Heart left ventricle (tissue), 16 donors: Measurements from ENCODE around the gene TGFBR3. TPM values are rescaled to one million over a fixed set of nuclear protein-coding genes. Genes with fewer than 3 reads are reported as not detected.

Experiments
- ATAC-seq, 4 donors: fragments of 200-7000 bp; cut with Tn5 transposase; one replicate each; pipeline ENCODE4 v1.9.1; 2020 to 2022; ENCODE audit warnings: moderate library complexity in 4 of 4, mild to moderate bottlenecking in 3 of 4, moderate number of reproducible peaks in 1 of 4
- DNase-seq, 5 donors: peaks; one replicate each; pipeline ENCODE4 v3.0.0-alpha.2; 2020
- H3K27ac ChIP-seq, 12 donors: fragments of 200-600 bp; sonication (generic) in 4 of 12; one replicate each; pipeline versions ENCODE4 v1.5.0 to v1.8.0; 2016 to 2022; ENCODE audit warnings: mild to moderate bottlenecking in 2 of 12
- H3K27me3 ChIP-seq, 9 donors: fragments of 200-600 bp; sonication (generic) in 2 of 9; one replicate each; pipeline versions ENCODE4 v1.5.1 to v1.8.0; 2016 to 2022; ENCODE audit warnings: mild to moderate bottlenecking in 3 of 9
- H3K36me3 ChIP-seq, 9 donors: fragments of 200-600 bp; sonication (generic) in 2 of 9; one replicate each; pipeline versions ENCODE4 v1.5.0 to v1.8.0; 2018 to 2022; ENCODE audit warnings: mild to moderate bottlenecking in 2 of 9
- H3K4me1 ChIP-seq, 12 donors: fragments of 200-600 bp; sonication (generic) in 4 of 12; one replicate each; pipeline versions ENCODE4 v1.5.0 to v1.8.0; 2016 to 2022; ENCODE audit warnings: mild to moderate bottlenecking in 3 of 12
- H3K4me3 ChIP-seq, 12 donors: fragments of 200-600 bp; sonication (generic) in 4 of 12; one replicate each; pipeline versions ENCODE4 v1.5.0 to v1.8.0; 2017 to 2022; ENCODE audit warnings: mild to moderate bottlenecking in 9 of 12, moderate library complexity in 4 of 12
- H3K9me3 ChIP-seq, 12 donors: fragments of 200-600 bp; sonication (generic) in 4 of 12; one replicate each; pipeline versions ENCODE4 v1.5.0 to v1.8.0; 2016 to 2022; ENCODE audit warnings: mild to moderate bottlenecking in 1 of 12
- CTCF ChIP-seq, 12 donors: fragments of 200-600 bp; sonication (generic) in 4 of 12; IDR thresholded peaks; one replicate each; pipeline versions ENCODE4 v1.5.0 to v1.8.0; 2018 to 2022; ENCODE audit warnings: antibody characterized with exemption in 12 of 12, mild to moderate bottlenecking in 5 of 12
- POLR2A ChIP-seq, 2 donors: fragments of 450-650 bp; IDR thresholded peaks; one replicate each; pipeline ENCODE4 v1.6.1; 2017; ENCODE audit warnings: antibody characterized with exemption in 2 of 2, mild to moderate bottlenecking in 2 of 2, moderate library complexity in 2 of 2
- WGBS, 4 donors: extraction: QIAGEN DNeasy Blood & Tissue Kit in 2 of 4; methylation state at CpG; one replicate each; pipeline versions ENCODE4 v1.1.5 to v1.1.7; 2013 to 2018; 5-methylcytosine and 5-hydroxymethylcytosine counted together
- intact Hi-C, 10 donors: fragments of 100-400 bp; cut with DNase I; formaldehyde crosslinking; loops; one replicate each; pipeline versions ENCODE4 v1.11.1 to v1.14.2; 2022
- polyA plus RNA-seq, 2 donors: library from polyadenylated mRNA; stranded (reverse); fragments of 200-250 nt; gene quantifications; one replicate each; pipeline ENCODE4 v1.2.3, GENCODE V29; 2013
- total RNA-seq, 9 donors: library from RNA; depleted of rRNA in 2 of 9; stranded (reverse); fragments of >200 nt in 2 of 9; fragmentation: NEBNext Ultra II Directional in 3 of 9; extraction: Animal tissue kit (Norgen Biotek cat#: 25700) in 3 of 9; gene quantifications; one replicate each; pipeline versions ENCODE4 v1.1.0 to v1.2.4, GENCODE V29; 2016 to 2023
- donor health status: ischemic (EF 13 %, LVEDD 7.1; RV severe dilation, severe dysfunction).
- donor health status: healthy with polysubstance abuse.
- donor health status: DM: no; HTN: yes; CAD: no.
- donor health status: DM: no; HTN: no; CAD: no.
- donor health status: ischemic (EF 25% LVEDD 6.9; RV normal size, moderate dysfunction).
- donor health status: ischemic (EF 25% LVEDD 5.7; RV mildly dilated, moderate dysfunction).
- donor health status: healthy.
- donor health status: DM: yes; HTN: yes; CAD: no.
- donor health status: ischemic (EF 35%, LVEDD 5.7; RV mildly dilated, moderate dysfunction).
- donor health status: nonischemic (EF 11% LVEDD 7.7; RV severe dilation, severe dysfunction).
- donor health status: DM: yes; HTN: yes; CAD: no.
- donor health status: PGD.
- donor health status: ischemic (EF 29% LVEDD 5.4; RV normal size, mild dysfunction).
- donor health status: nonischemic (EF 23%, LVEDD 6.1; RV moderate dilation, normal function).

Gene TGFBR3
- total and polyA plus RNA-seq, 11 donors = 6.9 to 51.8 (median 22.7) TPM

GRCh38 chr1:91725989-91726721, 159.8 kb downstream of the TGFBR3 start:
- no peaks in the 10 kb centered on the region for H3K27me3 ChIP-seq
- 36 to 45% (median 40%) methylated on average over 7 of the region's 7 CpGs for WGBS, 4 donors
- intact Hi-C loops = loop anchor here in 1 of 10 donors (10.0 kb wide), 1 partner anchor 61 kb away; no protein-coding TSS in a partner anchor
- peaks cover 0 to 31% (median 6%) of the 10 kb centered on the region in 9 donors for H3K36me3 ChIP-seq
- DNase-seq (no peak), ATAC-seq (peak; percentile 83 to 94 (median 88))
- H3K4me3 ChIP-seq = no peak overlapping the region
- H3K4me1 ChIP-seq = peaks cover 0 to 59% (median 36%) of the 10 kb centered on the region in 12 donors
- no peak for TF ChIP-seq CTCF (IDR thresholded peaks at IDR 0.05)
- peak overlapping the region; percentile 55 to 92 (median 78) for H3K27ac ChIP-seq
- no peaks in the 10 kb centered on the region for H3K9me3 ChIP-seq

GRCh38 chr1:91725618-91725988, 160.3 kb downstream of the TGFBR3 start:
- Histone ChIP-seq H3K27ac (peak overlapping the region; percentile 53 to 92 (median 78)), H3K27me3 (no peaks in the 10 kb centered on the region), H3K4me3 (no peak overlapping the region), H3K4me1 (peaks cover 0 to 53% (median 31%) of the 10 kb centered on the region in 12 donors), H3K36me3 (peaks cover 0 to 37% (median 6%) of the 10 kb centered on the region in 9 donors), H3K9me3 (no peaks in the 10 kb centered on the region)
- no peak for DNase-seq
- peak in 2 of 4 donors; percentile 3 to 4 for ATAC-seq
- 0 to 47% (median 35%) methylated on average over 1 of the region's 1 CpG for whole genome bisulfite sequencing, 4 donors
- intact Hi-C loops = loop anchor here in 1 of 10 donors (10.0 kb wide), 1 partner anchor 61 kb away; no protein-coding TSS in a partner anchor
- TF ChIP-seq POLR2A (IDR thresholded peaks at IDR 0.05) (no peak), CTCF (IDR thresholded peaks at IDR 0.05) (no peak)

GRCh38 chr1:91724644-91725043, 161.3 kb downstream of the TGFBR3 start:
- Histone ChIP-seq H3K4me3 (no peak overlapping the region), H3K4me1 (peaks cover 0 to 47% (median 30%) of the 10 kb centered on the region in 12 donors), H3K27me3 (no peaks in the 10 kb centered on the region), H3K36me3 (peaks cover 0 to 42% (median 13%) of the 10 kb centered on the region in 9 donors), H3K9me3 (no peaks in the 10 kb centered on the region), H3K27ac (peak overlapping the region in 5 of 12 donors; percentile 70 to 92 (median 80))
- ATAC-seq (no peak), DNase-seq (no peak)
- WGBS, 4 donors = 85 to 98% (median 97%) methylated on average over 2 of the region's 2 CpGs
- intact Hi-C loops = loop anchor here in 1 of 10 donors (10.0 kb wide), 1 partner anchor 60 kb away; no protein-coding TSS in a partner anchor
- TF ChIP-seq CTCF (IDR thresholded peaks at IDR 0.05) (no peak), POLR2A (IDR thresholded peaks at IDR 0.05) (no peak)

GRCh38 chr1:91724231-91724630, 161.7 kb downstream of the TGFBR3 start:
- ATAC-seq = no peak
- H3K27me3 ChIP-seq = no peaks in the 10 kb centered on the region
- no peak overlapping the region for H3K4me3 ChIP-seq
- no peaks in the 10 kb centered on the region for H3K9me3 ChIP-seq
- H3K4me1 ChIP-seq = peaks cover 0 to 48% (median 30%) of the 10 kb centered on the region in 12 donors
- H3K27ac ChIP-seq = peak overlapping the region in 4 of 12 donors; percentile 30 to 92 (median 80)
- TF ChIP-seq CTCF (IDR thresholded peaks at IDR 0.05) (no peak), POLR2A (IDR thresholded peaks at IDR 0.05) (no peak)
- WGBS, 4 donors = 56 to 84% (median 72%) methylated on average over 1 of the region's 1 CpG
- DNase-seq = no peak
- H3K36me3 ChIP-seq = peaks cover 0 to 42% (median 13%) of the 10 kb centered on the region in 9 donors
- intact Hi-C loops = loop anchor here in 1 of 10 donors (10.0 kb wide), 1 partner anchor 59 kb away; no protein-coding TSS in a partner anchor
